DND-41 (cell line): ENCODE data around the gene ZFYVE28.

Experiments
- ATAC-seq: fragments of 200-7000 bp; cut with Tn5 transposase; 3 replicates; pipeline ENCODE4 v1.9.1; 2021; ENCODE audit warnings: low read depth; ENCODE audit not compliant: insufficient read depth
- DNase-seq: peaks from one replicate; pipeline ENCODE4 v3.0.0-alpha.2; 2020
- H2AFZ ChIP-seq: 2 replicates; pipeline ENCODE4 v1.6.0; 2012; ENCODE audit warnings: low read depth, low read length
- H3K27ac ChIP-seq: 2 replicates; pipeline ENCODE4 v1.5.1; 2012; ENCODE audit warnings: low read length, inconsistent platforms
- H3K27me3 ChIP-seq: fragments of 200-600 bp; sonication (generic); 2 replicates; pipeline ENCODE4 v1.6.0; 2012; ENCODE audit warnings: low read length, mild to moderate bottlenecking, inconsistent platforms; ENCODE audit not compliant: insufficient read depth, poor library complexity
- H3K36me3 ChIP-seq: 2 replicates; pipeline ENCODE4 v1.5.1; 2012; ENCODE audit warnings: low read length, inconsistent platforms; ENCODE audit not compliant: insufficient read depth
- H3K4me1 ChIP-seq: 2 replicates; pipeline ENCODE4 v1.5.1; 2012; ENCODE audit warnings: mild to moderate bottlenecking, low read length; ENCODE audit not compliant: insufficient read depth
- H3K4me2 ChIP-seq: 2 replicates; pipeline ENCODE4 v1.6.0; 2012; ENCODE audit warnings: mild to moderate bottlenecking, moderate library complexity, low read length, inconsistent platforms; ENCODE audit not compliant: insufficient read depth
- H3K4me3 ChIP-seq, 2 experiments: fragments of 200-600 bp in 1 of 2; shearing (Covaris generic) in 1 of 2; 2 replicates each; pipeline ENCODE4 v1.5.1; 2012 to 2016; ENCODE audit warnings: inconsistent platforms in 2 of 2, low read length in 2 of 2, mild to moderate bottlenecking in 2 of 2, low read depth in 1 of 2, moderate library complexity in 1 of 2
- H3K79me2 ChIP-seq: 2 replicates; pipeline ENCODE4 v1.6.0; 2012; ENCODE audit warnings: low read length, inconsistent platforms; ENCODE audit not compliant: insufficient read depth
- H3K9ac ChIP-seq: 2 replicates; pipeline ENCODE4 v1.6.0; 2012; ENCODE audit warnings: low read depth, mild to moderate bottlenecking, inconsistent platforms, low read length, moderate library complexity
- H3K9me3 ChIP-seq: 2 replicates; pipeline ENCODE4 v1.5.1; 2012; ENCODE audit warnings: low read length, moderate library complexity, mild to moderate bottlenecking, inconsistent platforms; ENCODE audit not compliant: insufficient read depth, severe bottlenecking
- H4K20me1 ChIP-seq: 2 replicates; pipeline ENCODE4 v1.6.0; 2012; ENCODE audit warnings: low read length; ENCODE audit not compliant: insufficient read depth
- EZH2 ChIP-seq: IDR thresholded peaks from 3 replicates; pipeline ENCODE4 v1.6.1; 2012; ENCODE audit warnings: borderline replicate concordance, low read depth, mild to moderate bottlenecking, moderate library complexity, low read length, inconsistent platforms; ENCODE audit not compliant: severe bottlenecking
- TF ChIP-seq, protein P1 (sequence below): IDR thresholded peaks from 2 replicates; pipeline ENCODE4 v1.5.1; 2012; ENCODE audit warnings: borderline replicate concordance, low read length, moderate library complexity, mild to moderate bottlenecking; ENCODE audit not compliant: poor library complexity, severe bottlenecking; ENCODE audit errors: extremely low read depth

ZFYVE28 gene

DNA sequence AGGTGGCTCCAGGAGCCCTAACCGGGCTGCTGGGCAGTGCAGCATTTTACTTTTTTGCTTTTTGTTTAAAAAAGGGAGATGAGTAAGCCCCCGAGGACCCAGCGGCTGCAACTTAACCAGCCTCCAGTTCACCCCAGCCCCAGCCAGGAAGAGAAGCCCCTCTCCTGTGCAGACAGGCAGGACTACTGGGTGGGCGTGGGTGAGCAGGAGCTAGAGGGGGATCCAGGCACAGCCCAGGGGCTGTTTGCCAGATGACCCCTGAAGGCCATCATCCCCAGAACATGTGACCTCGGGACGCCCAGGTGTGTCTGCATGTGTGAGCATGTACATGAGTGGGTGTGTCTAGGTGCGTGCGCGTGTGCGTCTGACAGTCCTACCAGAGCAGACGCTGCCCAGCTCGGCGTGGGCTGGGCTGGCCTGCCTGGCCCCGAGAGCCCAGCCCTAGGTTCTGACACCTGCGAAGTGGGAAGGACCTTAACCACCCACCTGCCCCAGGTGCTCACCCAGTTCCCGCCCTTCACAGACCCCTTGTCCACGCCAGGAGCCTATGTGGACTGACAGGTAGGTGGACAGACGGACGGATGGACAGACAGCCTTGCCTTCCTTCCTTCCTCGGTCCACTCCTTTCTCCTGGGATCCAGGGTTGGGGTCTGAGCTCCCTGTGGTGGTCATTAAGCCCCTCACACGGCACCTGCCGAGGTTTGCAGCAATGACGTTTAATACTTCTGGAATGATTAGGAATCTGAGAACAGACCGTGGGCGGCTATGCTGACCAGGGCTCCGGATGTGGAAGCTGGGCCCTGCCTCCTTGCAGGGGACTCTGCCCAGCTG, 168.7 kb downstream of the ZFYVE28 start:
- H3K4me2 ChIP-seq, result no peak overlapping the region
- no peak overlapping the region for H2AFZ ChIP-seq
- H4K20me1 ChIP-seq, result peaks cover 25% of the 10 kb centered on the region
- DNase-seq (peak; percentile 3), ATAC-seq (no peak)
- no peaks in the 10 kb centered on the region for H3K79me2 ChIP-seq
- no peaks in the 10 kb centered on the region for H3K27me3 ChIP-seq
- H3K9me3 ChIP-seq, result no peaks in the 10 kb centered on the region
- H3K27ac ChIP-seq, result no peak overlapping the region
- H3K9ac ChIP-seq, result no peak overlapping the region
- H3K4me1 ChIP-seq, result no peaks in the 10 kb centered on the region
- no peak for TF ChIP-seq EZH2
- TF ChIP-seq, protein P1, sequence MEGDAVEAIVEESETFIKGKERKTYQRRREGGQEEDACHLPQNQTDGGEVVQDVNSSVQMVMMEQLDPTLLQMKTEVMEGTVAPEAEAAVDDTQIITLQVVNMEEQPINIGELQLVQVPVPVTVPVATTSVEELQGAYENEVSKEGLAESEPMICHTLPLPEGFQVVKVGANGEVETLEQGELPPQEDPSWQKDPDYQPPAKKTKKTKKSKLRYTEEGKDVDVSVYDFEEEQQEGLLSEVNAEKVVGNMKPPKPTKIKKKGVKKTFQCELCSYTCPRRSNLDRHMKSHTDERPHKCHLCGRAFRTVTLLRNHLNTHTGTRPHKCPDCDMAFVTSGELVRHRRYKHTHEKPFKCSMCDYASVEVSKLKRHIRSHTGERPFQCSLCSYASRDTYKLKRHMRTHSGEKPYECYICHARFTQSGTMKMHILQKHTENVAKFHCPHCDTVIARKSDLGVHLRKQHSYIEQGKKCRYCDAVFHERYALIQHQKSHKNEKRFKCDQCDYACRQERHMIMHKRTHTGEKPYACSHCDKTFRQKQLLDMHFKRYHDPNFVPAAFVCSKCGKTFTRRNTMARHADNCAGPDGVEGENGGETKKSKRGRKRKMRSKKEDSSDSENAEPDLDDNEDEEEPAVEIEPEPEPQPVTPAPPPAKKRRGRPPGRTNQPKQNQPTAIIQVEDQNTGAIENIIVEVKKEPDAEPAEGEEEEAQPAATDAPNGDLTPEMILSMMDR, result no peak
- H3K4me3 ChIP-seq, result no peak overlapping the region
- H3K36me3 ChIP-seq, result peaks cover 47% of the 10 kb centered on the region

DNA sequence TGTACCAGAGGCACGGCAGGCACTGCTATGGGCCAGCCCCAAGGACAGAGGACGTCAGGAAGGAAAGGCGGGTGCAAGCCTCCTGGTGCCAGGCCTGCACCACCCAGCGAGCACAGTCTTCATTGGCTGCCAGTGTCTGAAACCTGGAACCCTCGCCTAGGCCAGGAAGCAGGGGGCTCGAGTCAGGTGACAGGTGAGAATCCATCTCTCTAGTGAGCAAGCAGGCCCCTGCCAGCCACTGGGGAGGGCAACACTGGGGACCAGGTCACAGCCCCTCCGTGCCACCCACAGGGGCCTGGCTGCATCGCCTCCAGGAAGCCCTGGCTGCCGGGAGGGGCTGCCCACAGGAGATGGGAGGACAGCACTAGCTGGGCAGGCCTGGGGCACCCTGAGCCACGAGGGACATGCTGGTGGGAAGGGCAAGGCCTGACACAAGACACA, 169.6 kb downstream of the ZFYVE28 start:
- Histone ChIP-seq H2AFZ (no peak overlapping the region), H3K4me1 (no peaks in the 10 kb centered on the region), H3K4me2 (no peak overlapping the region), H3K4me3 (no peak overlapping the region), H3K79me2 (no peaks in the 10 kb centered on the region), H3K27me3 (no peaks in the 10 kb centered on the region), H3K27ac (no peak overlapping the region), H3K36me3 (peaks cover 43% of the 10 kb centered on the region), H4K20me1 (peaks cover 22% of the 10 kb centered on the region), H3K9ac (no peak overlapping the region), H3K9me3 (no peaks in the 10 kb centered on the region)
- TF ChIP-seq, protein P1, result no peak
- TF ChIP-seq EZH2, result no peak
- ATAC-seq (no peak), DNase-seq (peak; percentile 4)

DNA sequence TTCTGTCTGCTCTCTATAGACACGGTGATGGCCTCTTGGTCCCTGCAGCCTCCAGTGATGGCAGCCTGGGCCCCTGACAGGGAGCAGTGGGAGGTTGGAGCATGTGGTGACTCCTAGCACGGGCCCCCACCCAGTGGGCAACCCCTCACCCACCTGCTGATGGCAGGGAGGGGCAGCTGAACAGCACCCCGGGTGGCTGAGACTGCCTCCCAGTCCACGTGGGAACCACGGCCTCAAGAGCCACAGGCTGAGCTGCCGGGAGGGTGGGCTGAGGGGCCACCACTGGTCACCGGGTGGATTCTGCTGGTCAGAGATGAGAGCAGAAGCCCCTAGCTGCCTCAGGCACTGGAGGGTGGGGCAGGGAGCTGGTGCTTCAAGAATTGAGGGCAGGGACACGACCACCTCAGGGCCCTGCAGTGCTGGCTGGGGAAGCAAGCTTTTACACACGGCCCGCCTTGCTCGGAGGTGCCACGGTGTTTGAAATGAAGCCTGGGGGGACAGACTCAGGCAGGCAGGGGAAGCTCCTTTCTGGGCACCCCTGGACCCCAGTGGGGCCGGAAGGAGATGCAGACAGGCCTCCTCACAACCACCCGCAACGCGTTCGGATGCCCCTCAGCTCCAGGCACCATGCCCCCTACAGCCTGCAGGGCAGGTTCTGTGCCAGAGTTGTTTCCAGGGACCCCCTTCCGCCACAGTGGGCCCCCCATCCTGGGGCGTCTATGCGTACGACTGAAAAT, 170.2 kb downstream of the ZFYVE28 start:
- Histone ChIP-seq H3K36me3 (peaks cover 37% of the 10 kb centered on the region), H3K4me3 (no peak overlapping the region)
- DNase-seq, result peak; percentile 3

More for the DNA sequence above, 170.2 kb downstream of the ZFYVE28 start:
- H4K20me1 ChIP-seq, result peaks cover 16% of the 10 kb centered on the region
- H3K79me2 ChIP-seq, result no peaks in the 10 kb centered on the region
- TF ChIP-seq, protein P1, result no peak
- TF ChIP-seq EZH2, result no peak
- H3K9ac ChIP-seq, result no peak overlapping the region
- no peak overlapping the region for H3K4me2 ChIP-seq
- H3K4me1 ChIP-seq, result no peaks in the 10 kb centered on the region
- ATAC-seq, result no peak
- no peaks in the 10 kb centered on the region for H3K9me3 ChIP-seq
- no peaks in the 10 kb centered on the region for H3K27me3 ChIP-seq
- H2AFZ ChIP-seq, result no peak overlapping the region
- H3K27ac ChIP-seq, result no peak overlapping the region
